HPDE6-E6E7 (cell line): ENCODE results near the gene JPH4.

Experiments
- DNase-seq: peaks from one replicate; pipeline ENCODE4 v3.0.0; 2011; ENCODE audit warnings: missing footprints; ENCODE audit errors: extremely low spot score

JPH4 gene

GRCh38 chr14:23528555-23528954 lies 50.0 kb downstream of the JPH4 start:
- no peak for DNase-seq

GRCh38 chr14:23525611-23526010 lies 53.0 kb downstream of the JPH4 start:
- no peak for DNase-seq

- no peak for DNase-seq
Measured at GRCh38 chr14:23524954-23525353, 53.6 kb downstream of the JPH4 start.

GRCh38 chr14:23523229-23524016 lies 55.2 kb downstream of the JPH4 start:
- DNase-seq, result no peak

GRCh38 chr14:23522643-23523198 lies 55.9 kb downstream of the JPH4 start:
- no peak for DNase-seq

- DNase-seq, result no peak
Measured at GRCh38 chr14:23521785-23522640, 56.6 kb downstream of the JPH4 start.

GRCh38 chr14:23520899-23521533 lies 57.6 kb downstream of the JPH4 start:
- no peak for DNase-seq

GRCh38 chr14:23518709-23519108 lies 59.9 kb downstream of the JPH4 start:
- DNase-seq, result no peak
